Dermis blood vessel endothelial cell (primary cell): ENCODE results near the gene HTR1D. TPM values are rescaled to one million over a fixed set of nuclear protein-coding genes. Genes with fewer than 3 reads are reported as not detected.

ENCODE experiments used
- DNase-seq: peaks from one replicate; pipeline ENCODE4 v3.0.0; 2010
- total RNA-seq: library from RNA; depleted of rRNA; stranded (reverse); fragments of >200 nt; gene quantifications from 2 replicates; pipeline ENCODE4 v1.2.3, GENCODE V29; 2014

The HTR1D gene
- total RNA-seq, 1 donor from 2014 or later, result 0.85 TPM

DNA sequence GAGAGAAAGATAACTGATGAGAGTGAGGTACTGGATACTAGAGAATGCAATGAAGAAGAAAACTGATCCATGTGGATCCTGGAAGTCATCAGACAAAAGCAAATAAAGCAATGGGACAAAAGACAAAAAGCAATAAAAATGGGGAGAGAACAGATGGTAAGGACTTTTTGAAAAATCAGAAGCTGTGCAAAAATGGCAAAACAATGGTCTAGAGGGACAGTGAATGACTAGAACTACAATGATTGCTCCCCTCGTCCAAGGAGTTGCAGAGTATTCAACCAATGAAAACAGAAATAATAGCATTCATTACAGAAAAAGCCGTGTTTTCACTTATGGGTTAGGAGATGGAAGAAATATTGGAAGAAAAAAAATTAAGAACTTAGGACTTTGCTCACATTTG lies 67.2 kb downstream of the HTR1D start:
- DNase-seq, result no peak

DNA sequence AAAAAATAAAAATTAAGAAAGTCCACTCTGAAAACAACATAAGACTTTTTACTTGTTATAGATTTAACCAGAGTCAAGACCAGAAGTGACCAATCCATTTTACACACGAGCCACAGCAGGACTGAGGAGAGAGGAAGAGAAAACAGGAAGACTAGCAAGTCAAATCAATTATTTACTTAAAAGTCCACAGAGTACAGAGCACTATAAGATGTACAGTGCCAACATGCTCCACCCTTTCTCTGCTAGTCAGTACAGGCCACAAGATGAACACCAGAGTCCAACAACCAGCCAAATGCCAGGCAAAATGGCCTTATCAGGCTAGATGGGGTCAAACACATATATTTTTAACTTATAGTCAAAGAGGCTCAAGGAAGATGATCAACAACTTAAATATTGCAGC lies 68.2 kb downstream of the HTR1D start:
- DNase-seq, result peak; percentile 17

DNA sequence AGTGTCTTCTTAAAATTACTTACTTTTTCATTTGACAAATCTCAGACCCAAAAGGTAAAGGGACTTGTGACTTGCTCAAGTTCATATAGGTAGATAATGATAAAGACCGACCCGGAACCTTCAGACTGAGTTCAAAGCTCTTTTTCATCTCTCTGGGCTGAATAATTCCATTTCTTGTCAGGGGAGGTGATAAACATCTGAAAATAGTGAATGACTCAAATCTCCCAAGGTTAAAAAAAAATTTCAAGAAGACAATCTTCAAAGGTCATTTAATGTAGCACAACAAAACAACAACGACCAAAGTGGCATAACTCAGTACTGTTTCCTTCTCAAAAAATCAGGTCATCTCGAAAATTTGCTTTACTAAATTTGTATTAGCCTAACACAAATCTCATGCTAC lies 69.2 kb downstream of the HTR1D start:
- DNase-seq, result peak; percentile 24

Other genes starting within 250 kb of the HTR1D start
- gene LACTBL1, start 244.6 kb downstream of the HTR1D start, total RNA-seq, result not detected in 2 replicates
- gene TEX46, start 201.7 kb downstream of the HTR1D start, total RNA-seq, result not detected in 2 replicates
- 108 and 119 TPM in 2 replicates for gene KDM1A, start 198.0 kb downstream of the HTR1D start, total RNA-seq
- 51.9 and 66.4 TPM in 2 replicates for gene LUZP1, start 48.6 kb downstream of the HTR1D start, total RNA-seq
- 65.7 and 133 TPM in 2 replicates for gene HNRNPR, start 126.8 kb upstream of the HTR1D start, total RNA-seq
- 30.7 and 37.6 TPM in 2 replicates for gene ZNF436, start 152.3 kb upstream of the HTR1D start, total RNA-seq
- 0.60 and 1.7 TPM in 2 replicates for gene TCEA3, start 207.2 kb upstream of the HTR1D start, total RNA-seq